22Rv1 (cell line): Measurements from ENCODE around the gene TEX2.

ENCODE experiments used
- CTCF ChIP-seq: fragments of 450-650 bp; IDR thresholded peaks from 2 replicates; pipeline ENCODE4 v1.5.1; 2017; ENCODE audit warnings: mild to moderate bottlenecking
- ZFX ChIP-seq: fragments of 450-650 bp; IDR thresholded peaks from 2 replicates; pipeline ENCODE4 v1.6.1; 2017; ENCODE audit warnings: antibody characterized with exemption, borderline replicate concordance

- TF ChIP-seq CTCF: no peak
- TF ChIP-seq ZFX: no peak
Observed at GRCh38 chr17:64270885-64271284, 7.8 kb upstream of the TEX2 start.
